ENCODE measurements around the gene C3orf38. TPM values are rescaled to one million over a fixed set of nuclear protein-coding genes. Genes with fewer than 3 reads are reported as not detected.

Gene C3orf38
- total RNA-seq, 1 donor from 2014 or later, result 40.3 TPM

- H3K27me3 Mint-ChIP-seq, result peaks cover 2% of the 10 kb centered on the region
- intact Hi-C loops (cut with micrococcal nuclease), result loop anchor here (1.0 kb wide), 2 partner anchors 896 to 911 kb away; no protein-coding TSS in a partner anchor
- no peaks in the 10 kb centered on the region for H3K4me1 Mint-ChIP-seq
- DNase-seq (peak; percentile 32), ATAC-seq (ENCODE audit: low read depth) (peak; percentile 71)
- no peak for TF ChIP-seq CTCF (IDR thresholded peaks at IDR 0.05)
- no peaks in the 10 kb centered on the region for H3K36me3 Mint-ChIP-seq (ENCODE audit: low read depth)
- ChIA-PET POLR2A (no interaction called here), CTCF (no interaction called here)
- H3K9me3 Mint-ChIP-seq, result no peaks in the 10 kb centered on the region
- H3K4me3 Mint-ChIP-seq, result no peak overlapping the region
- H3K27ac Mint-ChIP-seq, result no peak overlapping the region
These were observed 53.9 kb downstream of the C3orf38 start for GRCh38 chr3:88203642-88204055.

Other genes with a start within 250 kb of the C3orf38 start
- 84.6 and 90.8 TPM in 2 replicates for gene CGGBP1, start 91.0 kb upstream of the C3orf38 start, total RNA-seq
- 11.2 and 13.6 TPM in 2 replicates for gene ZNF654, start 90.7 kb upstream of the C3orf38 start, total RNA-seq